Midbrain (tissue), 1 donor: ENCODE results near the gene APBB1.
"Not testable (repeated sequence)": the region's sequence is repeated elsewhere in the genome, so short reads cannot be mapped to it uniquely, and the experiment has no call there.

Experiments
- DNase-seq: peaks from one replicate; lab custom pipeline; 2025; lab: John Stamatoyannopoulos, UW

The APBB1 gene

DNA sequence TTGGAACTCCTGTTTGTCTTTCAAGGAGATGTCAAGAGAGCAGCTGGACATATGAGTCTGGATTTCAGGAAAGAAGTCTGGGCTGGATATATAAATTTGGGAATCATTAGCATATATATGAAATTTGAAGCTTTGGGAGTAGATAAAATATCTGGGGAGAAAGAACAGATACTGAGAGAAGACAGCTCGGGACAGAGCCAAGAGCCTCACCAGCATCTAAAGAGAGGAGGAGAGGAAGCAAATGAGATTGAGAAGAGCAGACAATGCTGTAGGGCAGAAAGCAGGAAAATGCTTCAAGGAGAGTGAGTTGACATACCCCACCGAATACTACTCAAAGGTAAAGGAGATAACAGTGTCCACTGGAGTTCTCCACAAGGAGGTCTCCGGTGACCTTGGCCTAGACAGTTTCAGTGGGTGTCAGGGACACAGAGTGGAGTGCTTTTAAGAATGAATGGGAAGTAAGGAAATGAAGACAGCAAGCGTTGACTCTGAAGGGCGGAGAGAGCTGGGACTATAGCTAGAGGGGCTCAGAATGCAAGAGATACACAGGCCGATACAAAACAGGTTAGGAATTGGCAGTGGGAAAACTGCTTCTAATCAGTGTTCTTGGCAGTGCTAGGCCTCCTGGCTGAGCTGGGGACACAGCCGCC is 862 bp downstream of the APBB1 start:
- DNase-seq: no peak

DNA sequence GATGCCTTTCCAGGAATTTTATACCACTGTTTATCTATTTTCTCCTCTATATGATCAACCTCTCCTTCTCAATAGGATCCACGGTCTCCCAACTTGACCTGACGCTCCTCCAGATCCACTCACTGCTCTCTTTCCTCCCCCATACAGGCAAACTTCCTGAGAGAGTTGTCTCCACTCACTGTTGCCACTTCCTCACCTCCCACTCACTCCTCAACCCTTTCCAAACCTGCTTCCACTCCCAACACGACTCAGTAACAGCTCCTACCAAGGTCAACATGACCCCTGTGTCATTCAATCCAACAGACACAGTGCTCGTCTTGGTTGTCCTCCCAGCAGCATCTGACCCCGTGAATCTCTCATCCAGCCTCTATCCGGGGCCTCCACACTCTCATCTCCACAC is 3.1 kb downstream of the APBB1 start:
- no peak for DNase-seq

- no peak for DNase-seq
Observed at GRCh38 chr11:6414874-6415328, 4.0 kb downstream of the APBB1 start.

DNA sequence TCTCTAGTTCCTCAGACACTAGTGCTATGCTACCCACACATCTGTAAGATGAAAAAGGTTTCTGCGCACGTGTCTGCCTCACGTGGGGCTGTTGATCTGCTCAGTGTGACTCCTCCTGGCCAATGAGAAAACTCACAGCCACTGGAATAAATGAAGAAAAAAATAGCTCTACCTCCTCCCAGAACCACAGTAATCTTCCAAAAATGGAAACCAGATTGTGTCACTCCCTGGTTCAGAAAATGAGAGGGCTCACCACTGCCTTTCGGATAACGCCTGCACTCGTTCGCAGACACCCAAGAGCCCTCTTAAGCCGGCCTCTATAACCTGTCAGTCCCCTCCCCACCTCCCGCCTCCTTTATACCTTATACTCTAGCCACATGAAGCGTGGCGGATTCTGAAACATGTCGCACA is 5.1 kb downstream of the APBB1 start:
- no peak for DNase-seq

DNA sequence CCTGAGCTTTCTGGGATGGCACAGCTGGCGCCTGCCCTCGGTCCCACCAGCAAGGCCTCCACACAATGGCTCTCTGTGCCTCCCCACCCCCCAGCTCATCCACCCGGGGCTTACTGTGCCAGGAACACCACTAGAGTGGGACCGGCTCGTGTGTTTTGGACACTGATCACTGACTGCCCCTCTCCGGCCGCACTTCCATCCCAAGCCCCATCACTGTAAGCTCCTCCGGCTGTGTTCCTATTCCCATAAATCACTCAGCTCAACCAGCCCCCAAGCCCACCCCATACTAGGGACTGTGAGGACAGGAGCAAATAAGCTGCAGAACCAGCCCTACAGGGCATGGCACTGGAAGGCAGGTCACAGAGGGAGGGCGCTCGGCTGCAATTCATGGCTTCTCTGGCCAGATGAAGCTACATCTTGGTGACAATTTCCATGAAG is 7.3 kb downstream of the APBB1 start:
- peak; percentile 84 for DNase-seq

DNA sequence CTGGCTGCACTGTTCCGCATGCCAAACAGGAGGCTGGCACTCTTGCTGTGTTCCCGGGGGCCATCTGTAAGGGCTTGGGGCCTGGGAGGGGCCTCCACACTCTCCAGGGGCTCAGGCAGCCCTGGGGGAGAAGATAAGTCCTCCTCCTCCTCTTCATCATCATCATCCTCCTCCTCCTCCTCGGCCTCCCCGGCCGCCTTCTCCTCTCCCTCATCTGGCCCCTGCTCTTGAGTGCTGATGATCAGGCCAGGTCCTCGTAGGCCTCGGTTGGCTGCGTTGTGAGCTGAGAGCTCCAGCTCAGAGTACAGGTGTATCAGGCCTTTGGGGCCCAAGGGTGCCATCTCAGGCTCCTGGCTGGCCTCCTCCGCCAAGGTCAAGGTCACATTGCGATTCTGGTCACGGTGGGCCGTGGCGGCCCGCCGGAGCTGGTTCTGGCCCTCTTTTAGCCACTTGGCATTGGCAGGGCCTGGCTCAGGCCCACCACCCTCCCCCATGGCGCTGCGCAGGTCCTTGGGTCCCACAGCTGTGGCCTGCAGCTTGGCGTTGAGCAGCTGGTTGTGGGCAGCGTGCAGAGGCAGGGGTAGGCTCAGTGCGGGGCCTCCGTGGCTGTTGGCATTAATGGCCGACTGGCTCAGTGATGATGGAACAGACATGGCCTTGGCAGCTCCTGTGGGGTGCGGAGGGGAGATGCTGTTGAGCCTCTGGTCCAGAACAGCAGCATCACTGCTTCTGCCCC is 8.0 kb downstream of the APBB1 start:
- peak; percentile 66 for DNase-seq

GRCh38 chr11:6406370-6406769 is 12.5 kb downstream of the APBB1 start:
- DNase-seq: no peak

DNA sequence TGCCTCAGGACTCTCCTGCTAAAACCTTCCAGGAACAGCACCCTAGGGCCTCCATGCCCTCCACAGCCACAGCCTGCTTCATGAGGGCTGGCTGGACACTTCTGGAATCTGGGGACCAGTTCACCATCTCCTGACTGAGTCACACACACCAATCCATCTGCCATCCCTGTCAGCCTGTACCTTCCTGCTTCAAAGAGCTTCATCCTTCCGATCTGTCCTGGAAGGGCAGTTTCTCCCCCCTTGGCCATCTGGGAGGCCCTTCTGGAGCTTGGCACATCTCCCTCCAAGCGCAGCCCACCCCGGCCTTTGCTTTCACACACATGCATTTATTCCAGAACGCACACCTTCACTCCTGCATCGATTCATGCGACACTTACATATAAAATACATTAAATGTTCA is 13.0 kb downstream of the APBB1 start:
- DNase-seq: no peak

DNA sequence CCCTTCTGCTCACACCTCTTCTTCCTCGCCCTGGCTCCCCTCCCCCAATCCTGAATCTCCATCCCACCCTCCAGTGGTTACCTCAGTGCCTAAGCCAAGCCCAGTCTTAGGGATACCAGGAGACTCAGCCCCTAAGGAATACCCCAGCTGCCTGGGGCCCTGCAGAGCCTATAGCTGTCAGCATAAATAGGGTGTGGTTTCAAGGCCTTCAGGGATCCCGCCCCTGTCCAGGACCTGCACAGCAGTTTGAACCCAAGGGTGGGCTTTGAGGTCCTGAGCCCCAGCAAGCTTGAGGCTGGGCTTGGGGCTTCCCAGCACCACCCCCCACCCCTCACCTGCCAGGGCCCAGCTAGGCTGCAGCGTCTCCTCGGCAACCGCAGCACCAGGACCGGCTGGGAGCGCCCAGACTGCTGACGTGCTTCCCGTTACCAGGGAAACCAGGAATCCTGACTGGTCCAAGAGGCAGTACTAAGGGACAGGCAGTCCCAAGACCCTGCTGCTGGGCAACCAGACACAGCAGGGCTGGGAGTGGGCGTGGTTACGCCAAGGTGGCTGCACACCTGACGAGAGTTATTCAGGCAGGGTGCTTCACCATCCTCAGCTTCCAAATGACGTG is 13.7 kb downstream of the APBB1 start:
- DNase-seq: peak; percentile 39

- DNase-seq: peak; percentile 51
Observed at GRCh38 chr11:6404342-6405051, 14.4 kb downstream of the APBB1 start.

DNA sequence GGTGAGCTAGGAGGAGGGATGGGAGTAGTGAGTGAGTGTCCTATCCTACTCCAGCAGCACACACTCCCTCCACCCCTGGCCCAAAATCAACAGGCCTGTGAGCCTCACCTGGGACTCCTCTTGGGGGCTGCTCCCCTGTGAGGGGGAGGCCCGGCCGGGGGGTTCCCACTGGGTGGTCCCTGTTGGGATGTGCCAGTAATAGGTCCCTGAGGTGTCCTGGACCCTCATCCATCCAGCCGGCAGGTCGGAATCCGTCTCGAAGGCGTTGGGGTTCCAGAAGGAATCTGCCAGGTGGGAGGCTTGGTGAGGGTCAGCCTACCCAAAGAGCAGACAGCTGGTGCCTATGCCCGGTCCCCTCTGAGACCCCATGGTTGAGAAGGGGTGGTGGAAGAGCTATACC is 15.4 kb downstream of the APBB1 start:
- no peak for DNase-seq

DNA sequence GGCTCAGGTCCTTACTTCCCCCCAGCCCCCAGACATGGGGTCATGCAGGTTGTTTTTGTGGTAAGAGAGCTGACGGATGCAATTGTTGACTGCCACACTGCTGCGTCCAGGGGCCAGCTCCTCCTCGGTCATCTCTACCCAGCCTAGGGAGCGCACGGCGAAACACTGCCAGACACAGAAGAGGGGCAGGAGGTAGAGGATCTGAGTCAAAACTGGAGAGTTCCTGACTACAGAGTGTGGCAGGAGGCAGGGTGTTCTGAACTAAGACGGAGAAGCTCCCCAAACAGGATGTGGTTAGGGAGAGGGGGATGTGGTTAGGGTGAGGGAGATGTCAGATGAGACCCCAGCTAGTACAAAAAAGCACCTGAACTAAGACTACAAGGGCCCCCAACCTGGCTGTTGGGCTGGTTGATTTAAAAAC is 16.3 kb downstream of the APBB1 start:
- DNase-seq: no peak

- no peak for DNase-seq
Observed at GRCh38 chr11:6402061-6402470, 16.8 kb downstream of the APBB1 start.

DNA sequence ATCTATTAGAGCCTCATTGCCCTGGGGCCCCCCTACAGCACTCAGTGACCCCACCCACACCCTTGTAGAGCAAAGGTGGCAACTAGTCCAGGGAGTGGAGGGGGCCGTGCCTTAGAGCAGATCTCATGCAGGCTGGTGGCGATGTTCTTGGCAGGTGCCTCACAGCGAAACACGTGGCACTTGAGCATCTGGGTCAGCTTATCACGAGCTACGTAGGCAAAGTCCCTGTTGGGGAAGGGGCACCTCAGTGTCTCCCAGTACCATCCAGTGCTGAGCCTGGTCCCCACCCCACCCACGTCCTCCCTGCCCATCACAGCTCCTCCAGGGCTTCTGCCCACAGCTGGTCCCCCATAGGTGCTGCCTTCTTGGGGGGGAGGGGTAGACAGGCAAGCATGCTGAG is 17.4 kb downstream of the APBB1 start:
- no peak for DNase-seq

GRCh38 chr11:6400431-6401345 is 18.2 kb downstream of the APBB1 start:
- DNase-seq: no peak

DNA sequence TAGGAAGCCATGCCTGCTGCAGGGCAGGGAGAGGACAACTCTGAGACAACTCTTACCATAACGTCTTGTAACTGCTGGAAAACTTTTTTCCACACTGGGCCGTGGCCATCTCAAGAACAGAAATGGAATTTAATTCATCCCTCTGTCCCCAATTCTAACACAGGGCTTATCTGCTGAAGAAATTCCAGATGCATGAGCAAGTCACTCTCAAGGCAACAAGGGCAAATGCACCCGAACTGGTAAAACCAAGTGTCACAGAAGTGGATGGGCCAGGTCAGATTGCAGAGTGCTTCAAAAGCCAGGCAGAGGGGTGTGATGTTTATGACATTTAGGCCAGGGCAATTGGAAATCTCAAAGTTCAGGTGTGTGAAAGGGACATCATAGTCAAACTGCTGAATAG is 21.3 kb downstream of the APBB1 start:
- no peak for DNase-seq

DNA sequence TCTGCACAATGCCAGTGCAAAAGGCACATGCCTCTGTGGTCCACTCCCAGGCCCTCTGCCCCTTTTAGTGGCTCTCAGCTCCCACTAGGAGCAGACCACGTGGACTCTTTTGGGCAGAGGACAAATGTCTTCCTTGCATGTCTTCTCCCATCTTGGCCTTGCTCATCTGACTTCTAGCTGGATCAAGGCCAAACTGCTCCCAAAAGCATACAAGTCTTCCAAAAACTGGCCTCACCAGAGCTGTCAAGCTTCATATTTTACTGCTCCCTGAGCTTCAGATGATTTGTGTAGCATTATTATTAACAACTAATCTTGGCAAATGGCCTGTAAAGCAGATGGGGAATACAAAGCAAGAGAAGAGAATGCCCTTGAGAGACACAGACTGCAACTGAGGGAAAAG is 21.7 kb downstream of the APBB1 start:
- DNase-seq: no peak

DNA sequence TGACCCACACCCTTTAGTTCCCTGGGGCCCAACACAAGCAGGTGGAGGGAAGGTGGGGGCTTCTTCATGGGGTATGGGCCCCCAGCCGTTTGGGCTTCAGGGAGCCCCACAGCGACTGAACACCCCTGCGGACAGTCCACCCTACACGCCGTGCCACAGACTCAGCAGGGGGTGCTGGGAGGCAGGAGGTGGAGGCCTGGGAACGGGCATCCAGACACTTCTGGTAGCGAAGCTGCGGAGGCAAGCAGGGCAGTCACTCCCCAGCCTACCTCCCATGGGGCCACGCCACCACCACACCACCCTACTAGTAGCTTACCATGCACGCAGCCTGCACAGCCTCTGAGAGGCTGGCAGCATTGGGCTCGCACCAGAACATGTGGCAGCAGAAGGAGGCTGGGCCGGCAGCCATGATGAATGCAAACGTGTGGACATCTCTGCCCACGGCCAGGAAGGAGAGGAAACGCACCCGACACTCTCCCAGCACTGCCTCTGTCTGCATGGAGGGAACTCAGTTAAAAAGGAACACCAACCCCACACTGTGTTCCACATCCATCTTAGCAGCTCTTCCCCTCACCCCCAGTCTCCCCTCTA is 23.3 kb downstream of the APBB1 start:
- DNase-seq: no peak

DNA sequence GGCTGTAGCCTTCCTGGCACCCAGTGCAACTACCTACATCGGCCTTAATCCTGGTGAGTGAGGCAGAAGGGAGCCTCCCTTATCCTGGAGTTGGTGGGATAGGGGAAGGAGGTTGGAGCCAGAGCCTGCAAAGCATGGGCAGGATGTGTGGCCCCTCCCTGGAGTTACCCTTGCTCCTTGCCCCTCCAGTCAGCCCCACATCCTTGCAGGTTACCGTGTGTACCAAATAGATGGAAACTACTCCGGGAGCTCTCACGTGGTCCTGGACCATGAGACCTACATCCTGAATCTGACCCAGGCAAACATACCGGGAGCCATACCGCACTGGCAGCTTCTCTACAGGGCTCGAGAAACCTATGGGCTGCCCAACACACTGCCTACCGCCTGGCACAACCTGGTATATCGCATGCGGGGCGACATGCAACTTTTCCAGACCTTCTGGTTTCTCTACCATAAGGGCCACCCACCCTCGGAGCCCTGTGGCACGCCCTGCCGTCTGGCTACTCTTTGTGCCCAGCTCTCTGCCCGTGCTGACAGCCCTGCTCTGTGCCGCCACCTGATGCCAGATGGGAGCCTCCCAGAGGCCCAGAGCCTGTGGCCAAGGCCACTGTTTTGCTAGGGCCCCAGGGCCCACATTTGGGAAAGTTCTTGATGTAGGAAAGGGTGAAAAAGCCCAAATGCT is 24.8 kb downstream of the APBB1 start:
- DNase-seq: no peak

- not testable (repeated sequence) for DNase-seq
Observed at GRCh38 chr11:6392251-6392650, 26.6 kb downstream of the APBB1 start.
